Measurements from ENCODE around the gene ACACB. TPM values are rescaled to one million over a fixed set of nuclear protein-coding genes. Genes with fewer than 3 reads are reported as not detected.

Gene ACACB
- total RNA-seq, 1 experiment from 2014 or later = 8.2 TPM

- ChIA-PET POLR2A (ENCODE audit: low non-redundant PET) (no interaction called here), CTCF (no interaction called here)
Observed at GRCh38 chr12:109279525-109279924, 163.1 kb downstream of the ACACB start.

GRCh38 chr12:109281452-109281851 lies 165.1 kb downstream of the ACACB start:
- CTCF ChIA-PET = no interaction called here
- Histone ChIP-seq H3K4me1 (ENCODE audit: insufficient read depth, low read length, poor library complexity, severe bottlenecking) (no peaks in the 10 kb centered on the region), H3K27me3 (replicated peaks; ENCODE audit: insufficient read depth, low read depth, low read length, poor library complexity) (no peaks in the 10 kb centered on the region), H3K27ac (ENCODE audit: low read depth, low read length, poor library complexity, severe bottlenecking) (no peak overlapping the region), H3K36me3 (ENCODE audit: insufficient read depth, low read length, poor library complexity, severe bottlenecking) (no peaks in the 10 kb centered on the region), H3K4me3 (ENCODE audit: low read depth, low read length, poor library complexity, severe bottlenecking) (no peak overlapping the region), H3K9me3 (ENCODE audit: low read depth, low read length, poor library complexity, severe bottlenecking) (no peaks in the 10 kb centered on the region)
- TF ChIP-seq EZH2 (IDR thresholded peaks at IDR 0.05; ENCODE audit: borderline replicate concordance, low read depth, low read length, poor library complexity, severe bottlenecking) (no peak), CTCF (conservative IDR thresholded peaks at IDR 0.05; ENCODE audit: low read depth, low read length) (no peak)
- no TSS peak for BruUV-seq (replicated peaks)
- no peak for DNase-seq (ENCODE audit: low spot score)
- intact Hi-C loops (cut with micrococcal nuclease; ENCODE audit: unreplicated experiment) = no loop called here
- POLR2A ChIA-PET (ENCODE audit: low non-redundant PET) = no interaction called here

More at GRCh38 chr12:109279525-109279924, 163.1 kb downstream of the ACACB start:
- no peak for DNase-seq (ENCODE audit: low spot score)
- H3K27me3 ChIP-seq (replicated peaks; ENCODE audit: insufficient read depth, low read depth, low read length, poor library complexity) = no peaks in the 10 kb centered on the region
- no TSS peak for BruUV-seq (replicated peaks)
- no peaks in the 10 kb centered on the region for H3K9me3 ChIP-seq (ENCODE audit: low read depth, low read length, poor library complexity, severe bottlenecking)
- no peaks in the 10 kb centered on the region for H3K36me3 ChIP-seq (ENCODE audit: insufficient read depth, low read length, poor library complexity, severe bottlenecking)
- intact Hi-C loops (cut with micrococcal nuclease; ENCODE audit: unreplicated experiment) = no loop called here
- H3K27ac ChIP-seq (ENCODE audit: low read depth, low read length, poor library complexity, severe bottlenecking) = no peak overlapping the region
- no peaks in the 10 kb centered on the region for H3K4me1 ChIP-seq (ENCODE audit: insufficient read depth, low read length, poor library complexity, severe bottlenecking)
- TF ChIP-seq EZH2 (IDR thresholded peaks at IDR 0.05; ENCODE audit: borderline replicate concordance, low read depth, low read length, poor library complexity, severe bottlenecking) = no peak
- TF ChIP-seq CTCF (conservative IDR thresholded peaks at IDR 0.05; ENCODE audit: low read depth, low read length) = no peak
- no peak overlapping the region for H3K4me3 ChIP-seq (ENCODE audit: low read depth, low read length, poor library complexity, severe bottlenecking)

GRCh38 chr12:109284392-109284791 lies 168.0 kb downstream of the ACACB start:
- DNase-seq (ENCODE audit: low spot score) = no peak
- H3K36me3 ChIP-seq (ENCODE audit: insufficient read depth, low read length, poor library complexity, severe bottlenecking) = no peaks in the 10 kb centered on the region
- intact Hi-C loops (cut with micrococcal nuclease; ENCODE audit: unreplicated experiment) = no loop called here
- no peaks in the 10 kb centered on the region for H3K9me3 ChIP-seq (ENCODE audit: low read depth, low read length, poor library complexity, severe bottlenecking)
- ChIA-PET CTCF (no interaction called here), POLR2A (ENCODE audit: low non-redundant PET) (no interaction called here)
- H3K27me3 ChIP-seq (replicated peaks; ENCODE audit: insufficient read depth, low read depth, low read length, poor library complexity) = no peaks in the 10 kb centered on the region
- no peak overlapping the region for H3K27ac ChIP-seq (ENCODE audit: low read depth, low read length, poor library complexity, severe bottlenecking)
- no TSS peak for BruUV-seq (replicated peaks)
- H3K4me1 ChIP-seq (ENCODE audit: insufficient read depth, low read length, poor library complexity, severe bottlenecking) = no peaks in the 10 kb centered on the region
- H3K4me3 ChIP-seq (ENCODE audit: low read depth, low read length, poor library complexity, severe bottlenecking) = no peak overlapping the region
- TF ChIP-seq CTCF (conservative IDR thresholded peaks at IDR 0.05; ENCODE audit: low read depth, low read length) (no peak), EZH2 (IDR thresholded peaks at IDR 0.05; ENCODE audit: borderline replicate concordance, low read depth, low read length, poor library complexity, severe bottlenecking) (no peak)

Data from A673 (cell line).